Measurements from ENCODE around the gene DPYD. TPM values are rescaled to one million over a fixed set of nuclear protein-coding genes. Genes with fewer than 3 reads are reported as not detected.

DPYD gene
- total RNA-seq, 2 donors from 2014 or later, result 4.9 to 11.7 TPM

DNA sequence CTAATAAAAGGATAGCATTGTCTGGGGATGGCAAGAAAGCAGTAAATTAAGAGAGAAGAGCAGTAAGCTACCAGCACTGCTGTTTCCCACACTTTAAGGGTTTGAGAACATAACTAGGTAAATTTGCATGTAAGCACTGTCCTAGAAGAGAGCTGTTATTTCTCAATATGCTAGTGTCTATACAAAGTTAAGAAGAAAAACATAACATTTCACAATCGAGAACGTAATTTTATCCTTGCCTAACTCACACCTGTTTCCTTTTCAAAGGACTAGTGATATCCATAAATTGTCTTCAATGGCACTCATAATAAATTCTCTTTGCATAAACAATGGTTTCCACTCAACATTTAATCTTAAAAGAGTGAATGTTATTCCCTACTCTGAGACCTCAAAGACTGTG lies 623.2 kb downstream of the DPYD start:
- Histone ChIP-seq H3K36me3 (no peaks in the 10 kb centered on the region), H3K4me3 (no peak overlapping the region), H3K9ac (ENCODE audit: low read depth in 2 of 2, low read length in 2 of 2) (no peak overlapping the region), H3K27ac (no peak overlapping the region), H3K27me3 (no peaks in the 10 kb centered on the region), H3K4me1 (no peaks in the 10 kb centered on the region), H3K9me3 (no peaks in the 10 kb centered on the region)
- TF ChIP-seq, protein P1, sequence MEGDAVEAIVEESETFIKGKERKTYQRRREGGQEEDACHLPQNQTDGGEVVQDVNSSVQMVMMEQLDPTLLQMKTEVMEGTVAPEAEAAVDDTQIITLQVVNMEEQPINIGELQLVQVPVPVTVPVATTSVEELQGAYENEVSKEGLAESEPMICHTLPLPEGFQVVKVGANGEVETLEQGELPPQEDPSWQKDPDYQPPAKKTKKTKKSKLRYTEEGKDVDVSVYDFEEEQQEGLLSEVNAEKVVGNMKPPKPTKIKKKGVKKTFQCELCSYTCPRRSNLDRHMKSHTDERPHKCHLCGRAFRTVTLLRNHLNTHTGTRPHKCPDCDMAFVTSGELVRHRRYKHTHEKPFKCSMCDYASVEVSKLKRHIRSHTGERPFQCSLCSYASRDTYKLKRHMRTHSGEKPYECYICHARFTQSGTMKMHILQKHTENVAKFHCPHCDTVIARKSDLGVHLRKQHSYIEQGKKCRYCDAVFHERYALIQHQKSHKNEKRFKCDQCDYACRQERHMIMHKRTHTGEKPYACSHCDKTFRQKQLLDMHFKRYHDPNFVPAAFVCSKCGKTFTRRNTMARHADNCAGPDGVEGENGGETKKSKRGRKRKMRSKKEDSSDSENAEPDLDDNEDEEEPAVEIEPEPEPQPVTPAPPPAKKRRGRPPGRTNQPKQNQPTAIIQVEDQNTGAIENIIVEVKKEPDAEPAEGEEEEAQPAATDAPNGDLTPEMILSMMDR (IDR thresholded peaks at IDR 0.05), result no peak
- intact Hi-C loops (cut with DNase I), result no loop called here
- no peak for DNase-seq

DNA sequence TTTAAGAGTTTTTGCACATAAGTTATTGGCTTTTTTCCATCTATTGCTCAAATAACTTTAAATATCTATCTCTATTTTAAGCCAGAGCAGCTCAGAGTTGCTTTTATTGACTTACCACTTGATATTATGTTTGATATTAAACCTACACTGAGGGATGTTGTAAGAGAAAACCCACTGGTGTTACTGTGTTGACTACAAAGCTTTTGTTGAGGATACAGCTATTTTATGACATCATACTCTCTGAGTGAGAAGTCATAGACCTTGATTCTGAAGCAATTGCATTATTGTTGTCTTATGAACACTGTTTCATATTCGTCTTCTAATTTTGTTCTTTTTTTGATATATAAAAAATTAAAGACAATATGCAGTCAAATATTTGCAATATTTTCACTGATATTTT lies 638.9 kb downstream of the DPYD start:
- no peaks in the 10 kb centered on the region for H3K36me3 ChIP-seq
- H3K27ac ChIP-seq, result no peak overlapping the region
- H3K27me3 ChIP-seq, result no peaks in the 10 kb centered on the region
- TF ChIP-seq, protein P1 (IDR thresholded peaks at IDR 0.05), result no peak
- H3K4me3 ChIP-seq, result no peak overlapping the region
- no peak for DNase-seq
- no peaks in the 10 kb centered on the region for H3K4me1 ChIP-seq
- no peak overlapping the region for H3K9ac ChIP-seq (ENCODE audit: low read depth in 2 of 2, low read length in 2 of 2)
- intact Hi-C loops (cut with DNase I), result no loop called here
- no peaks in the 10 kb centered on the region for H3K9me3 ChIP-seq

DNA sequence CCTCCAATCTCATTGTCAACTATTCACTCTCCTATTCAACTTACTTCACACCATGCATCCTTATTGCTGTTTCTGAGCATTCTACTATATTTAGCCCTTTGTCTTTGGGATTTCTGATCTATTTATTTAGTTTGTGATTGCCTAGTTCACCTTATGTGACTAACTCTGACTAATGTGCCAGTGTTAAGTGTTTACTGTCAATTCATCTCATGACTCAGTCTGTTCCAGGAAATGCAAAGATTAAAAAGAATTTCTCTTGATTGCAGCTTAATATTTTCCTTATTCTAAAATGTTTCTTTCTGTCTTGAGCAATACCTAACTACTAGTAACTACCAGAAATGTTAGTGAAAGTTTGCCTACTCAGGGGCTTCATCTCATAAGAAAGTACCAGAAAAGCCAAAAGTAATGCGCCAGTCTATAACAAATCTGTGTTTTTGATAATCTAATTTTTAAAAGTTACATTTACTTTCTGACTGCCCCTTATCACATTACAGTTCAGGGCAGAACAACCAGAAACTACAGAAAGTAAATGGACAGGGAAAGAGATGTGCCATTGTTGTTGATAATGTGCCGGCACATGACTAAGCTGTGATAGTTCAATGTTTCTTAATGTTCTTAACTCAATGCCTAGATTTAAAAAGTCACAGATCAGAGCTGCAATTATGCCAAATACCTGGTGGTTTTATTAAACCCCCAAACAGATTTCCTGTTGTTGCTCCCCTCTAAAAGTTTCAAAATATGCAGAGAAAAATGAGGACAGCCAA lies 642.8 kb downstream of the DPYD start:
- H3K4me1 ChIP-seq, result no peaks in the 10 kb centered on the region
- H3K27me3 ChIP-seq, result no peaks in the 10 kb centered on the region
- no peak overlapping the region for H3K27ac ChIP-seq
- no peak for DNase-seq
- intact Hi-C loops (cut with DNase I), result no loop called here
- no peaks in the 10 kb centered on the region for H3K9me3 ChIP-seq
- no peaks in the 10 kb centered on the region for H3K36me3 ChIP-seq
- TF ChIP-seq, protein P1 (IDR thresholded peaks at IDR 0.05), result no peak
- no peak overlapping the region for H3K9ac ChIP-seq (ENCODE audit: low read depth in 2 of 2, low read length in 2 of 2)
- no peak overlapping the region for H3K4me3 ChIP-seq

DNA sequence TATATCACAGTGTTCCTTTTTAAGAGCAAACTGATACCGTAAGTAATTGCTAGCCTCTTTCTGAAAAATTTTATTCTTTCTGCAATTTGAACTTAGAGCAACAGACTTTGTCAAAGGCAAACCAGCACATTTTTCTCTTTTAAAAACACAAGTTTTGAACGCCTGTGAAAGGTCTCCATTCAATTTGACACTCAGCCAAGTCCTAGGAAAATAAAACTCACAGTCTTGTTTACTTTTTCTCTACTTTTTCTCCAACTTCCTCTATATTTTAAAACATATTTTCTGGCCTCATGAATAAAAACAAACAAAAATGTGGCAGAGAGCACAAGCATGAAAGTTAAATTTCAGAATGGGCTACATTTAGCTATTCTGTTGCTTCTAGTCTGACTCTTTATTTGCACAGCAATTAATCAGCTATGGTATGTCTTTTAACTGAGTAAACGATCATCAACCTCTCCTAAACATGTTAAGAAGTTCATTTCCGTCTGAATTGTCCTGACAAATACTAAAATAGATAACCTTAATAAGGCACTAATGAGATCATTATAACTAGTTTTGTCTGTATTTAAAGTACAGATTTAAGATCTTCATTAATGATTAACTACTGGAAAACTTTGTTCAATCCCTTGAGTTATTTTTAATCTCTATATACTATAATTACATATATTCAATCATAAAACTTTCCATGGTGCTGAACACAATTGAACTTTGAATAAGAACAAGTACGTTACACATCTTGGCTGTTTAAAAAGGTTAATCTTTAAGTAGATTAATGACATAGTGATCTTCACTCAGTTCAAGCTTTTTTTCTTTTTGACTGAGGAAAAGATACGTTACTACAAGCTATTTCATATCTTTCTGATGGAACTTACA lies 648.7 kb downstream of the DPYD start:
- DNase-seq, result no peak
- intact Hi-C loops (cut with DNase I), result no loop called here
- TF ChIP-seq, protein P1 (IDR thresholded peaks at IDR 0.05), result no peak

DNA sequence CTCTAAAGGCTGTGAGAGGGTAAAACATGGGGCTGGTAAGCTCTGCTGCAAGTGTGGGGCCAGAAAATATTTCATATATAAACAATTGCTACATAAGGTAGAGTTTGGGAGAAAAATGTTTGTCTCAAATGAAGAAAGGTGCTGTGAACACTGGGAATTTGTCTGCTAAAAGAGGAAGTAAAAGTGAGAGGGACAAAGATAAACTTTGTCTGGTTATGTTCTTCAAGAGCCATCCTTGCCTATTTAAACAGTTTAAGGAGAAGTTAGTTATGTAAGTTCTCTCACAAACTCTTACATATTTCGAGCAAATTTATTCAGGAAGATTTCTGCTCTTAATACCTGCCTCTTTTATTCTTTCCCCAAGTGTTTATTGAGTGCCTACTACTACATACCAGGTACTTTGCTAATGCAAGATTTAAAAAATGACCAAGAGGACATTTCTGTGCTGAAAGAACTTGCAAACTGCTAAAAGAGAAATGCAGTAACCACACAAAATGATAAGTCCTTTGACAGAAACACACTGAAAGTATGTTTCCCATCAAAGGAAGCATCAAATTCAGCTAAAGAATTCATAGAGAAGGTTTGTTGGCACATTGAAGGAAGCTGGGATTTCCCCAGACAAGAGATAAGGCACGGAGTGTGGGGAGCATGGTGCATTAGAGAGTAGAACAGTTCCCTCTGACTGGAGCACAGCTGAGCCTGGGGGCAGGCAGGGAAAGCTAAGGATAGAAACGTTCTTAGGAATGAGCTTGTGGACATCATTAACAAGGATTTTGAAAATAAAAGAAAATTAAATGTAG lies 650.1 kb downstream of the DPYD start:
- Histone ChIP-seq H3K4me1 (no peaks in the 10 kb centered on the region), H3K36me3 (no peaks in the 10 kb centered on the region), H3K4me3 (no peak overlapping the region), H3K27ac (no peak overlapping the region), H3K9me3 (no peaks in the 10 kb centered on the region), H3K9ac (ENCODE audit: low read depth in 2 of 2, low read length in 2 of 2) (no peak overlapping the region), H3K27me3 (no peaks in the 10 kb centered on the region)
- no peak for DNase-seq
- intact Hi-C loops (cut with DNase I), result no loop called here
- TF ChIP-seq, protein P1 (IDR thresholded peaks at IDR 0.05), result no peak

More for the DNA sequence above, 648.7 kb downstream of the DPYD start:
- no peaks in the 10 kb centered on the region for H3K4me1 ChIP-seq
- H3K9ac ChIP-seq (ENCODE audit: low read depth in 2 of 2, low read length in 2 of 2), result no peak overlapping the region
- no peak overlapping the region for H3K4me3 ChIP-seq
- no peaks in the 10 kb centered on the region for H3K36me3 ChIP-seq
- no peak overlapping the region for H3K27ac ChIP-seq
- H3K9me3 ChIP-seq, result no peaks in the 10 kb centered on the region
- no peaks in the 10 kb centered on the region for H3K27me3 ChIP-seq

Data from colonic mucosa (tissue), 4 donors.